Caco-2 (cell line): Measurements from ENCODE around the gene UST. TPM values are rescaled to one million over a fixed set of nuclear protein-coding genes. Genes with fewer than 3 reads are reported as not detected.

Experiments
- BruUV-seq: library from RNA; stranded (reverse); fragments of 400-500 nt; replicated peaks from 2 replicates; lab custom pipeline; 2021; lab: Mats Ljungman, UMichigan
- CTCF ChIA-PET: fragments of 300-600 bp; sonication (Branson Sonifier 250); formaldehyde crosslinking; loops from one replicate; lab custom pipeline; 2022; ENCODE audit warnings: antibody characterized with exemption; lab: Charles Lee
- POLR2A ChIA-PET: fragments of 300-600 bp; sonication (Branson Sonifier 250); formaldehyde crosslinking; loops from one replicate; lab custom pipeline; 2022; ENCODE audit warnings: antibody characterized with exemption; lab: Charles Lee
- DNase-seq, 2 experiments: peaks; one replicate each; pipeline versions ENCODE4 v3.0.0 to v3.0.0-alpha.2; 2020 to 2022
- H3K27me3 ChIP-seq: replicated peaks from 2 replicates; pipeline ENCODE4 v1.6.0; 2011; ENCODE audit warnings: low read length; ENCODE audit not compliant: control insufficient read depth, insufficient read depth
- H3K36me3 ChIP-seq: 2 replicates; pipeline ENCODE4 v1.5.1; 2011; ENCODE audit warnings: low read length; ENCODE audit not compliant: control insufficient read depth, insufficient read depth
- H3K4me1 ChIP-seq: fragments of 250-450 bp; sonication (Bioruptor Pico); 2 replicates; pipeline ENCODE4 v1.5.1; 2020; ENCODE audit warnings: mild to moderate bottlenecking
- H3K4me3 ChIP-seq: 2 replicates; pipeline ENCODE4 v1.5.1; 2011; ENCODE audit warnings: low read depth, mild to moderate bottlenecking, control low read depth, low read length
- H3K9me3 ChIP-seq: fragments of 250-450 bp; sonication (Bioruptor Pico); 2 replicates; pipeline ENCODE4 v1.5.1; 2020; ENCODE audit warnings: mild to moderate bottlenecking, moderate library complexity
- H3K27ac Mint-ChIP-seq: one replicate; pipeline ENCODE4 v1.8.0; 2022; ENCODE audit warnings: mixed read lengths; ENCODE audit not compliant: unreplicated experiment
- H3K27me3 Mint-ChIP-seq: one replicate; pipeline ENCODE4 v1.8.0; 2022; ENCODE audit warnings: mixed read lengths; ENCODE audit not compliant: insufficient read depth, unreplicated experiment
- H3K36me3 Mint-ChIP-seq: one replicate; pipeline ENCODE4 v1.8.0; 2022; ENCODE audit warnings: mild to moderate bottlenecking, mixed read lengths; ENCODE audit not compliant: insufficient read depth, unreplicated experiment
- H3K4me1 Mint-ChIP-seq: one replicate; pipeline ENCODE4 v1.8.0; 2022; ENCODE audit warnings: low read depth, mixed read lengths; ENCODE audit not compliant: unreplicated experiment
- H3K4me3 Mint-ChIP-seq: one replicate; pipeline ENCODE4 v1.8.0; 2022; ENCODE audit warnings: mild to moderate bottlenecking, moderate library complexity, mixed read lengths; ENCODE audit not compliant: unreplicated experiment
- H3K9me3 Mint-ChIP-seq: one replicate; pipeline ENCODE4 v1.8.0; 2022; ENCODE audit warnings: mixed read lengths; ENCODE audit not compliant: unreplicated experiment
- CTCF ChIP-seq, 2 experiments: fragments of 200-600 bp in 1 of 2; IDR thresholded peaks; 1 replicate in 1 of 2; 2 replicates in 1 of 2; pipeline versions ENCODE4 v1.5.1 to v1.8.0; 2011 to 2022; ENCODE audit warnings: antibody characterized with exemption in 1 of 2, control low read depth in 1 of 2, inconsistent platforms in 1 of 2, low read depth in 1 of 2, low read length in 1 of 2, mild to moderate bottlenecking in 1 of 2, moderate library complexity in 1 of 2; ENCODE audit not compliant: insufficient read depth in 1 of 2, severe bottlenecking in 1 of 2, unreplicated experiment in 1 of 2
- intact Hi-C: fragments of 100-400 bp; cut with micrococcal nuclease; formaldehyde crosslinking; loops from one replicate; pipeline ENCODE4 v1.10.0; 2022; ENCODE audit not compliant: unreplicated experiment
- total RNA-seq: library from RNA; stranded (reverse); gene quantifications from 2 replicates; pipeline ENCODE4 v1.2.3, GENCODE V29; 2022

UST gene
- total RNA-seq, 1 experiment from 2014 or later = not detected

GRCh38 chr6:149125309-149125708 lies 378.5 kb downstream of the UST start:
- ChIA-PET CTCF (no interaction called here), POLR2A (no interaction called here)
- H3K36me3 Mint-ChIP-seq = no peaks in the 10 kb centered on the region
- intact Hi-C loops = no loop called here
- peaks cover 30% of the 10 kb centered on the region for H3K9me3 Mint-ChIP-seq
- peaks cover 5% of the 10 kb centered on the region for H3K27me3 Mint-ChIP-seq
- no peak for DNase-seq
- Histone ChIP-seq H3K27me3 (no peaks in the 10 kb centered on the region), H3K4me3 (no peak overlapping the region), H3K4me1 (no peaks in the 10 kb centered on the region; the same call in 1 of the 2 replicates), H3K36me3 (no peaks in the 10 kb centered on the region), H3K9me3 (no peaks in the 10 kb centered on the region)
- H3K4me3 Mint-ChIP-seq = no peak overlapping the region
- no peak for TF ChIP-seq CTCF (IDR thresholded peaks at IDR 0.05; ENCODE audit: insufficient read depth in 1 of 2, low read depth in 1 of 2, low read length in 1 of 2, severe bottlenecking in 1 of 2, unreplicated experiment in 1 of 2)
- no peaks in the 10 kb centered on the region for H3K4me1 Mint-ChIP-seq
- BruUV-seq = no TSS peak
- no peak overlapping the region for H3K27ac Mint-ChIP-seq
